DMS79 treated with DMSO at 0.1 percent for 48 hours (cell line): ENCODE data around the gene CEMP1.

Experiments
- DNase-seq: peaks from one replicate; lab custom pipeline; 2025; lab: John Stamatoyannopoulos, UW

The CEMP1 gene

GRCh38 chr16:2483939-2484897 is 47.0 kb downstream of the CEMP1 start:
- no peak for DNase-seq

GRCh38 chr16:2482708-2483534 is 48.3 kb downstream of the CEMP1 start:
- DNase-seq: peak; percentile 71

- no peak for DNase-seq
Measured at GRCh38 chr16:2482249-2482648, 49.0 kb downstream of the CEMP1 start.

- peak; percentile 41 for DNase-seq
Measured at GRCh38 chr16:2481676-2482075, 49.5 kb downstream of the CEMP1 start.

GRCh38 chr16:2480948-2481347 is 50.3 kb downstream of the CEMP1 start:
- peak; percentile 20 for DNase-seq
